ENCODE measurements around the gene CNPPD1.

Gene CNPPD1

DNA sequence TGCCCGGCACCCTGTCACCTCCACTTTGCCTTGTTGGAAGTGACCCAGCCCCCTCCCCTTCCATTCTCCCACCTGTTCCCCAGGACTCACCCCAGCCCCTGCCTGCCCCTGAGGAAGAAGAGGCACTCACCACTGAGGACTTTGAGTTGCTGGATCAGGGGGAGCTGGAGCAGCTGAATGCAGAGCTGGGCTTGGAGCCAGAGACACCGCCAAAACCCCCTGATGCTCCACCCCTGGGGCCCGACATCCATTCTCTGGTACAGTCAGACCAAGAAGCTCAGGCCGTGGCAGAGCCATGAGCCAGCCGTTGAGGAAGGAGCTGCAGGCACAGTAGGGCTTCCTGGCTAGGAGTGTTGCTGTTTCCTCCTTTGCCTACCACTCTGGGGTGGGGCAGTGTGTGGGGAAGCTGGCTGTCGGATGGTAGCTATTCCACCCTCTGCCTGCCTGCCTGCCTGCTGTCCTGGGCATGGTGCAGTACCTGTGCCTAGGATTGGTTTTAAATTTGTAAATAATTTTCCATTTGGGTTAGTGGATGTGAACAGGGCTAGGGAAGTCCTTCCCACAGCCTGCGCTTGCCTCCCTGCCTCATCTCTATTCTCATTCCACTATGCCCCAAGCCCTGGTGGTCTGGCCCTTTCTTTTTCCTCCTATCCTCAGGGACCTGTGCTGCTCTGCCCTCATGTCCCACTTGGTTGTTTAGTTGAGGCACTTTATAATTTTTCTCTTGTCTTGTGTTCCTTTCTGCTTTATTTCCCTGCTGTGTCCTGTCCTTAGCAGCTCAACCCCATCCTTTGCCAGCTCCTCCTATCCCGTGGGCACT is 5.8 kb upstream of the CNPPD1 start:
- no peak for DNase-seq (ENCODE audit: low read depth)
- TF ChIP-seq, protein P1, sequence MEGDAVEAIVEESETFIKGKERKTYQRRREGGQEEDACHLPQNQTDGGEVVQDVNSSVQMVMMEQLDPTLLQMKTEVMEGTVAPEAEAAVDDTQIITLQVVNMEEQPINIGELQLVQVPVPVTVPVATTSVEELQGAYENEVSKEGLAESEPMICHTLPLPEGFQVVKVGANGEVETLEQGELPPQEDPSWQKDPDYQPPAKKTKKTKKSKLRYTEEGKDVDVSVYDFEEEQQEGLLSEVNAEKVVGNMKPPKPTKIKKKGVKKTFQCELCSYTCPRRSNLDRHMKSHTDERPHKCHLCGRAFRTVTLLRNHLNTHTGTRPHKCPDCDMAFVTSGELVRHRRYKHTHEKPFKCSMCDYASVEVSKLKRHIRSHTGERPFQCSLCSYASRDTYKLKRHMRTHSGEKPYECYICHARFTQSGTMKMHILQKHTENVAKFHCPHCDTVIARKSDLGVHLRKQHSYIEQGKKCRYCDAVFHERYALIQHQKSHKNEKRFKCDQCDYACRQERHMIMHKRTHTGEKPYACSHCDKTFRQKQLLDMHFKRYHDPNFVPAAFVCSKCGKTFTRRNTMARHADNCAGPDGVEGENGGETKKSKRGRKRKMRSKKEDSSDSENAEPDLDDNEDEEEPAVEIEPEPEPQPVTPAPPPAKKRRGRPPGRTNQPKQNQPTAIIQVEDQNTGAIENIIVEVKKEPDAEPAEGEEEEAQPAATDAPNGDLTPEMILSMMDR (IDR thresholded peaks at IDR 0.05; ENCODE audit: low read depth, low read length, missing control alignments): no peak
- H3K4me3 ChIP-seq (ENCODE audit: low read depth, low read length): no peak overlapping the region

DNA sequence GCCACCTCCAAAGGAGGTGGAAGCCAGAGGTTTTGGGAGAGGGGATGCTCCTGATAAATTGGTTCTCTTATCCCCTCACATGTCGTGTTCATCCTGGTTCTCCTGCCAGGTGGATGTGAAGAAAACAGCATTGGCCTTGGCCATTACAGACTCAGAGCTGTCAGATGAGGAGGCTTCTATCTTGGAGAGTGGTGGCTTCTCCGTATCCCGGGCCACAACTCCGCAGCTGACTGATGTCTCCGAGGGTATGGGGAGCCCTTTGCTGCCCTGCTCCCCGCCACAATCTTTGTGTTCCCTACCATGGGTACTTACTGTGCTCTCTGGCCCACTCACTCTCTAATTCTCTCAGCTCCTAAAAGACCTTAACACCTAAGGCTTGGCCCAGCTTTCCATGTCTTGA is 4.8 kb upstream of the CNPPD1 start:
- TF ChIP-seq, protein P1 (IDR thresholded peaks at IDR 0.05; ENCODE audit: low read depth, low read length, missing control alignments): no peak
- no peak overlapping the region for H3K4me3 ChIP-seq (ENCODE audit: low read depth, low read length)

DNA sequence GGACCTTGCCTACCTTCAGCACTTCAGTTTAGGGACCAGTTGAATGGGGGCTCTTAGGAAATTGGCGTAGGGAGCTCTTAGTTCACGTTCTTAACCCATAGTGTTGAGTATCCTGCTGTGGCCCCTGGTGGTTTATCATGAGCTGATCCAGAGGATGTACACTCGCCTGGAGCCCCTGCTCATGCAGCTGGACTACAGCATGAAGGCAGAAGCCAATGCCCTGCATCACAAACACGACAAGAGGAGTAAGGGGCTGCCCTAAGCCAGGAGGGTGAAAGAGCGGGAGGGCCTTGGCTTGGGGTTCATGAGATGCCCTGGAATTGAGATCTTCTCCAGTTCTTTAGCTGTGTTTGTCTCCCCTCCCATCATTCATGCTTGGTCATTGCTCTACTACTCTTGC is 4.2 kb upstream of the CNPPD1 start:
- no peak for DNase-seq (ENCODE audit: low read depth)
- H3K4me3 ChIP-seq (ENCODE audit: low read depth, low read length): no peak overlapping the region
- TF ChIP-seq, protein P1 (IDR thresholded peaks at IDR 0.05; ENCODE audit: low read depth, low read length, missing control alignments): no peak

More for the DNA sequence above, 4.8 kb upstream of the CNPPD1 start:
- DNase-seq (ENCODE audit: low read depth): no peak

DNA sequence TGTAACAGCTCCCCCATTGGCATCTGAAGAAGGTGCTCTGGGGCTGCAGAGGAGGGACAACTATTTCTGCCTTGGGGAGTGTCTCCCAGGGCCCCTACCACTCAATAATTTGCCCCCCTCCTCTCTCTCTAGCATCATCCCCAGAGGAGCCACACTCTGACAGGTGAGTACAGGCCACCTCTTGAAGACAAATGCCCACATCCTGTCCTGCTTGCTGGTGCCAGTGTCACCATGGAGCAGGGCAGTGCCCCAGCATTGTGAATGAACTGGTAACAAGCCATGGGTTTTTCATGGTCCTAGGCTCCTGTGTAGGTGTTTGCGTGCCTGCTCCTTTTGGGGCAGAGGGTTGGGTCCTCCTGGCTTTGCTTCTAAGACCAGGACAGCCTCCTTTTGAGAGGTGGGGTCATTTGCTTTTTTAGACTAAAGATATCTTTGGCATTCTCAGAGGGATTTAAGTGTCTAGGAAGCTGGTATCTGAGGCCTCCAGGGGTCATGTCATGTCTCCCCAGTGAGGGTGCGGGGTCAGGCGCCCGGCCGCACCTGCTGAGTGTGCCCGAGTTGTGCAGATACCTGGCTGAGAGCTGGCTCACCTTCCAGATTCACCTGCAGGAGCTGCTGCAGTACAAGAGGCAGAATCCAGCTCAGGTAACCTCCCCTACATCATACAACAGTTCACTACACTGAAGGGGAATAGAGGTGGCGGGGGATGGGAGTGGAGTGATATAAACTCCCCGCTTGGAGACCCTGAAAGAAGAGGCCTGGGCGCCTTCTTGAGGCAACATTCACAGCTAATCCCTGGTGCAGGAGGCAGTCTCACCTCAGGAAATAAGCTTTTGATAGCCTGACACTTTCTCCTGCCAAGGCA is 3.1 kb upstream of the CNPPD1 start:
- TF ChIP-seq, protein P1 (IDR thresholded peaks at IDR 0.05; ENCODE audit: low read depth, low read length, missing control alignments): no peak
- H3K4me3 ChIP-seq (ENCODE audit: low read depth, low read length): no peak overlapping the region
- no peak for DNase-seq (ENCODE audit: low read depth)

DNA sequence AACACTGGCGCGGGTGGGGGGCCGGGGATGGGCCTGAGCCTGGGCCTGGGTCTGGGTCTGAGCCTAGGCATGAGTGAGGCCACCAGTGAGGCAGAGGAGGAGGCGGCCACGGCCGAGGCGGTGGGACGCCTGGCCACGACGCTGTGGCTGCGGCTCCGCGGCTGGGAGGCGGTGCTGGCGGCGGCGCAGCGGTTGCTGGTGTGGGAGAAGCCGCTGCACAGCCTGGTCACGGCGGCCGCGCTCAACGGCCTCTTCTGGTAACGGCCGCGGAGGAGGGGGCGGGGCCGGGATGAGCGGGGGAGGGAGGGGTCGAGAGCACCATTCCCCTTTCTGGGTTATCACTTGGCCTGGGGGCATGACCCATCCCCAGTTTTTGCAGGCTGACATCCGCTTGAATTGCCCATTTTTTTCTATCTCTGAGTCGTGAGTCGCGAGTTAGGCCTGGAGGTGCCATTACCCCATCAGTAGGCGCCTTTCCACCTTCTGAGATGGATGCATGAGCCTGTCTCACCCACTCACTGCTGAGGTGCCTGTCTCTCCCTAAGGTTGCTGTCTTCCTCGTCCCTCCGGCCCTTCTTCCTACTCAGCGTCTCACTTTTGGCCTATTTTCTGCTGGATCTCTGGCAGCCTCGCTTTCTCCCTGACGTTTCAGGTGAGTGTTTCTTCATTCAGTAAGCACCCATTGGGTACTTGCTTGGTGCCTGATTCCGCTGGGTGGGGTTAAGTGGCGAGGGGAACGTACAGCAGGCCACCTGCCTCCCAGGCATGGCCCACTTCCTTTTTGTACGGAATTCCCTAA is 1.9 kb upstream of the CNPPD1 start:
- peak overlapping the region; percentile 88 for H3K4me3 ChIP-seq (ENCODE audit: low read depth, low read length)
- no peak for DNase-seq (ENCODE audit: low read depth)
- TF ChIP-seq, protein P1 (IDR thresholded peaks at IDR 0.05; ENCODE audit: low read depth, low read length, missing control alignments): no peak

DNA sequence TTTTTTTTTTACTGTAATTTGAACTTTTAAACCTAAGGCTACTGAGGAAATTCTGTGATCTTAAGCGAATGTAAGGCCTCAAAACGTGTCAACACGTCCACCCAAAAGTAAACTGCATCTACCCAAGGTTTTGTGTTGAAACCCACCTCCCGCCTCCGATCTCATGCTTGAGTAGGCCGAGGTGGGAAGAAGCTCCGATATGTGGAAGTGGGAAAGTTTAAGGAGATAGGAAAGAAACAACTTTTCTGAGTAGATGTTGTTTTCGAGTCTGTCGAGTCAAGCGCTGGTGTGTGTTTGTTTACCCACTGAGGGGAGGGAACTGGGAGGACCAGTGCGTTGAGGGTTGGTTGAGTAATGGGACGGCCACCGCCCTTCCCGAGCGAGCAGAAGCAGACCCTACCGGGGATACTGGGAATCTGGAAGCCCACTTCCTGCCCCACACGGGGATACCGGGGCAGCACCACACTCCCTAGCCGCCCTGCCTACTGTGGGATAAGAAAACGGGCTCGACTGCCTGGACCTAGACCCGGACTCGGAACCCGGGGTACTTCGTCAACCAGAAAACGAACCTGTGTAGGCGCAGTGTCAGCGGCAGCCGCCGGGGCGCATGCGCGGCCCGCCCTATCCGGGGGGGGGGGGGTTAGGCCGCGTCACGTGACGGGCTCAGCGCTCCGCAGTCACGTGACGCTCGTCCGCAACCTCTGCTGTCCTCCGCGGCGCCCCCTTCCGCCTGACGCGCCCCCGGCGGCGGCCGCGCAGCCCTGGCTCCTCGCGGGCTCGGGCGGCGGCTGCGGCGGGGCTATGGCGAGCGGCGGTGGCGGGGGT is 1.0 kb upstream of the CNPPD1 start, which contains the start of gene RETREG2:
RETREG2 (plus strand) TSS at position 724 of the 825 bp plus-strand sequence; CDS start at position 802, 78 bp downstream.
- peak; percentile 72 for DNase-seq (ENCODE audit: low read depth)
- H3K4me3 ChIP-seq (ENCODE audit: low read depth, low read length): peak within 1 kb of the TSS; percentile 88
- TF ChIP-seq, protein P1 (IDR thresholded peaks at IDR 0.05; ENCODE audit: low read depth, low read length, missing control alignments): peak; percentile 24

All from GM12864 (cell line).